ENCODE data around the gene RHO. TPM values are rescaled to one million over a fixed set of nuclear protein-coding genes. Genes with fewer than 3 reads are reported as not detected.

The RHO gene
- total RNA-seq, 1 donor from 2014 or later, result 0.09 TPM

- Mint-ChIP-seq H3K4me3 (no peak overlapping the region), H3K27me3 (ENCODE audit: low read depth) (no peaks in the 10 kb centered on the region), H3K9me3 (no peaks in the 10 kb centered on the region), H3K4me1 (no peaks in the 10 kb centered on the region), H3K36me3 (no peaks in the 10 kb centered on the region), H3K27ac (no peak overlapping the region)
- DNase-seq (ENCODE audit: low spot score in 2 of 2, unreplicated experiment in 2 of 2), result no peak
- TF ChIP-seq CTCF (IDR thresholded peaks at IDR 0.05; ENCODE audit: unreplicated experiment), result no peak
Measured at GRCh38 chr3:129569856-129570255, 41.4 kb downstream of the RHO start.

GRCh38 chr3:129571605-129572547 is 43.4 kb downstream of the RHO start:
- H3K4me3 Mint-ChIP-seq, result no peak overlapping the region
- no peak for DNase-seq (ENCODE audit: low spot score in 2 of 2, unreplicated experiment in 2 of 2)
- H3K36me3 Mint-ChIP-seq, result no peaks in the 10 kb centered on the region
- TF ChIP-seq CTCF (IDR thresholded peaks at IDR 0.05; ENCODE audit: unreplicated experiment), result no peak
- H3K27ac Mint-ChIP-seq, result no peak overlapping the region
- H3K9me3 Mint-ChIP-seq, result no peaks in the 10 kb centered on the region
- H3K4me1 Mint-ChIP-seq, result no peaks in the 10 kb centered on the region
- H3K27me3 Mint-ChIP-seq (ENCODE audit: low read depth), result no peaks in the 10 kb centered on the region

- Mint-ChIP-seq H3K36me3 (no peaks in the 10 kb centered on the region), H3K27me3 (ENCODE audit: low read depth) (no peaks in the 10 kb centered on the region), H3K4me1 (no peaks in the 10 kb centered on the region), H3K27ac (no peak overlapping the region), H3K4me3 (no peak overlapping the region), H3K9me3 (no peaks in the 10 kb centered on the region)
- DNase-seq (ENCODE audit: low spot score in 2 of 2, unreplicated experiment in 2 of 2), result no peak
- TF ChIP-seq CTCF (IDR thresholded peaks at IDR 0.05; ENCODE audit: unreplicated experiment), result no peak
Measured at GRCh38 chr3:129572603-129573002, 44.2 kb downstream of the RHO start.

GRCh38 chr3:129573493-129573892 is 45.1 kb downstream of the RHO start:
- no peak overlapping the region for H3K27ac Mint-ChIP-seq
- no peaks in the 10 kb centered on the region for H3K27me3 Mint-ChIP-seq (ENCODE audit: low read depth)
- H3K9me3 Mint-ChIP-seq, result no peaks in the 10 kb centered on the region
- no peak overlapping the region for H3K4me3 Mint-ChIP-seq
- no peaks in the 10 kb centered on the region for H3K4me1 Mint-ChIP-seq
- H3K36me3 Mint-ChIP-seq, result no peaks in the 10 kb centered on the region
- DNase-seq (ENCODE audit: low spot score in 2 of 2, unreplicated experiment in 2 of 2), result no peak
- no peak for TF ChIP-seq CTCF (IDR thresholded peaks at IDR 0.05; ENCODE audit: unreplicated experiment)

GRCh38 chr3:129574206-129574605 is 45.8 kb downstream of the RHO start:
- Mint-ChIP-seq H3K36me3 (no peaks in the 10 kb centered on the region), H3K4me1 (no peaks in the 10 kb centered on the region), H3K27ac (no peak overlapping the region), H3K27me3 (ENCODE audit: low read depth) (no peaks in the 10 kb centered on the region), H3K9me3 (no peaks in the 10 kb centered on the region), H3K4me3 (no peak overlapping the region)
- DNase-seq (ENCODE audit: low spot score in 2 of 2, unreplicated experiment in 2 of 2), result no peak
- no peak for TF ChIP-seq CTCF (IDR thresholded peaks at IDR 0.05; ENCODE audit: unreplicated experiment)

Measured in mesothelial cell of epicardium (in vitro differentiated cells).